K562 (cell line): ENCODE data around the gene VASH2. TPM values are rescaled to one million over a fixed set of nuclear protein-coding genes. Genes with fewer than 3 reads are reported as not detected.

Experiments used
- ARID3B ChIP-seq: fragments of 250-450 bp; sonication (Bioruptor Pico); IDR thresholded peaks from 2 replicates; pipeline ENCODE4 v1.4.0; 2020; ENCODE audit warnings: borderline replicate concordance
- DEAF1 ChIP-seq: fragments of 450-650 bp; formaldehyde crosslinking; IDR thresholded peaks from 2 replicates; pipeline ENCODE4 v1.4.0; 2020; ENCODE audit warnings: mild to moderate bottlenecking, moderate library complexity
- E2F5 ChIP-seq: sonication (generic); formaldehyde crosslinking; IDR thresholded peaks from 2 replicates; pipeline ENCODE4 v1.8.0; 2022; ENCODE audit warnings: mild to moderate bottlenecking, missing genetic modification reagents
- ELK3 ChIP-seq: fragments of 450-650 bp; formaldehyde crosslinking; IDR thresholded peaks from 2 replicates; pipeline ENCODE4 v1.4.0; 2020; ENCODE audit warnings: mild to moderate bottlenecking
- GABPB1 ChIP-seq: sonication (generic); formaldehyde crosslinking; IDR thresholded peaks from 2 replicates; pipeline ENCODE4 v1.8.0; 2022; ENCODE audit warnings: mild to moderate bottlenecking, missing genetic modification reagents
- IRF9 ChIP-seq: fragments of 450-650 bp; IDR thresholded peaks from 2 replicates; pipeline ENCODE4 v1.6.1; 2016; ENCODE audit warnings: missing biosample characterization, missing genetic modification characterization
- PATZ1 ChIP-seq: fragments of 250-450 bp; sonication (Bioruptor Pico); IDR thresholded peaks from 2 replicates; pipeline ENCODE4 v1.5.0; 2020; ENCODE audit warnings: mild to moderate bottlenecking, borderline replicate concordance
- RAD21 ChIP-seq, 2 experiments: fragments of 250-450 bp in 1 of 2; fragments of 450-650 bp in 1 of 2; sonication (Bioruptor Pico) in 1 of 2; formaldehyde crosslinking in 1 of 2; IDR thresholded peaks in 1 of 2; conservative IDR thresholded peaks in 1 of 2; 2 replicates each; pipeline versions ENCODE4 v1.4.0 to v1.8.0; 2020 to 2022; ENCODE audit warnings: mild to moderate bottlenecking in 2 of 2, moderate library complexity in 1 of 2
- SIRT6 ChIP-seq: IDR thresholded peaks from one replicate; pipeline ENCODE4 v1.6.1; 2012; ENCODE audit warnings: low read depth, mild to moderate bottlenecking, control low read depth, inconsistent platforms, low read length, moderate library complexity
- SMC3 ChIP-seq: conservative IDR thresholded peaks from 2 replicates; pipeline ENCODE4 v1.6.1; 2011; ENCODE audit warnings: low read depth, low read length, improper control_type of control experiment; ENCODE audit not compliant: insufficient read depth
- ZBTB8A ChIP-seq: fragments of 450-650 bp; IDR thresholded peaks from 2 replicates; pipeline ENCODE4 v1.6.1; 2018; ENCODE audit warnings: mild to moderate bottlenecking, moderate library complexity; ENCODE audit not compliant: partially characterized antibody
- polyA plus RNA-seq, 8 experiments: library from polyadenylated mRNA; depleted of rRNA in 4 of 8; stranded (reverse) in 5 of 8; unstranded in 3 of 8; fragments of >200 nt; fragmentation: Nextera tagmentation in 2 of 8; fragmentation: Illumina TruSeq in 1 of 8; extraction: Ambion mirVana in 2 of 8; extraction: Trizol in 1 of 8; gene quantifications; 2 replicates each; pipeline versions ENCODE4 v1.2.1 to v1.2.3, GENCODE V29; 2011 to 2014; ENCODE audit warnings: inconsistent platforms in 1 of 8, missing spikeins in 1 of 8
- total RNA-seq, 7 experiments: library from RNA; depleted of rRNA in 6 of 7; stranded (reverse); fragments of >200 nt in 6 of 7; fragmentation: Illumina TruSeq in 2 of 7; extraction: Trizol in 2 of 7; gene quantifications; 2 replicates each; pipeline versions ENCODE4 v1.2.1 to v1.2.3, GENCODE V29; 2011 to 2021; ENCODE audit warnings: low replicate concordance in 1 of 7

The VASH2 gene
- total and polyA plus RNA-seq, 9 of the 15 experiments (the other 6 are each of a cell fraction or from before 2014, with no cell fraction given), result 0.04 to 0.40 (median 0.10) TPM; not detected in 1

- TF ChIP-seq PATZ1 (CRISPR knock-in tag) (no peak), SIRT6 (no peak), GABPB1 (CRISPR knock-in tag) (peak; percentile 24; the same call in 1 of the 2 replicates), DEAF1 (CRISPR knock-in tag) (no peak), ZBTB8A (no peak), IRF9 (tag) (no peak; the same call in 1 of the 2 replicates), E2F5 (CRISPR knock-in tag) (no peak), ELK3 (CRISPR knock-in tag) (no peak), SMC3 (peak; percentile 51; the same call in 1 of the 2 replicates), ARID3B (no peak), RAD21 (CRISPR knock-in tag; conservative IDR thresholded peaks at IDR 0.05 in 1 of 2, IDR thresholded peaks at IDR 0.05 in 1 of 2) (peak; percentile 55 to 89)
Observed at GRCh38 chr1:212915245-212916091, 34.9 kb upstream of the VASH2 start (continued).
